ENCODE data around the gene MAP3K15.

The MAP3K15 gene

GRCh38 chrX:19361701-19362100 lies 153.6 kb downstream of the MAP3K15 start:
- no peaks in the 10 kb centered on the region for H3K27me3 ChIP-seq (ENCODE audit: insufficient read depth, poor library complexity, severe bottlenecking)
- DNase-seq (ENCODE audit: low read depth in 1 of 2, low spot score in 1 of 2) = no peak
- no peak overlapping the region for H3K27ac ChIP-seq (replicated peaks)
- TF ChIP-seq GABPA (IDR thresholded peaks at IDR 0.05; ENCODE audit: low read depth) (no peak), SPI1 (IDR thresholded peaks at IDR 0.05; ENCODE audit: borderline replicate concordance, low read depth) (no peak), POLR2AphosphoS5 (IDR thresholded peaks at IDR 0.05; ENCODE audit: low read depth) (no peak), CTCF (IDR thresholded peaks at IDR 0.05; ENCODE audit: insufficient read depth, low read length) (no peak), REST (IDR thresholded peaks at IDR 0.05; ENCODE audit: insufficient replicate concordance, low read depth) (no peak)
- H3K4me3 ChIP-seq (replicated peaks; ENCODE audit: insufficient read depth, low read length) = no peak overlapping the region

- Histone ChIP-seq H3K27me3 (ENCODE audit: insufficient read depth, poor library complexity, severe bottlenecking) (no peaks in the 10 kb centered on the region), H3K27ac (replicated peaks) (no peak overlapping the region), H3K4me3 (replicated peaks; ENCODE audit: insufficient read depth, low read length) (no peak overlapping the region)
- DNase-seq (ENCODE audit: low read depth in 1 of 2, low spot score in 1 of 2) = no peak
- TF ChIP-seq SPI1 (IDR thresholded peaks at IDR 0.05; ENCODE audit: borderline replicate concordance, low read depth) (no peak), POLR2AphosphoS5 (IDR thresholded peaks at IDR 0.05; ENCODE audit: low read depth) (no peak), GABPA (IDR thresholded peaks at IDR 0.05; ENCODE audit: low read depth) (no peak), REST (IDR thresholded peaks at IDR 0.05; ENCODE audit: insufficient replicate concordance, low read depth) (no peak), CTCF (IDR thresholded peaks at IDR 0.05; ENCODE audit: insufficient read depth, low read length) (no peak)
Measured at GRCh38 chrX:19360903-19361302, 154.4 kb downstream of the MAP3K15 start.

- Histone ChIP-seq H3K4me3 (replicated peaks; ENCODE audit: insufficient read depth, low read length) (no peak overlapping the region), H3K27ac (replicated peaks) (no peak overlapping the region), H3K27me3 (ENCODE audit: insufficient read depth, poor library complexity, severe bottlenecking) (no peaks in the 10 kb centered on the region)
- no peak for DNase-seq (ENCODE audit: low read depth in 1 of 2, low spot score in 1 of 2)
- TF ChIP-seq SPI1 (IDR thresholded peaks at IDR 0.05; ENCODE audit: borderline replicate concordance, low read depth) (no peak), POLR2AphosphoS5 (IDR thresholded peaks at IDR 0.05; ENCODE audit: low read depth) (no peak), GABPA (IDR thresholded peaks at IDR 0.05; ENCODE audit: low read depth) (no peak), CTCF (IDR thresholded peaks at IDR 0.05; ENCODE audit: insufficient read depth, low read length) (no peak), REST (IDR thresholded peaks at IDR 0.05; ENCODE audit: insufficient replicate concordance, low read depth) (no peak)
Measured at GRCh38 chrX:19358521-19358920, 156.8 kb downstream of the MAP3K15 start.
